ENCODE data around the gene TMEM212. TPM values are rescaled to one million over a fixed set of nuclear protein-coding genes. Genes with fewer than 3 reads are reported as not detected.

The TMEM212 gene
- total and polyA plus RNA-seq, 2 of the 13 experiments (the other 11 are each of a cell fraction or from before 2014, with no cell fraction given) = not detected

GRCh38 chr3:171806200-171807128 is 36.7 kb upstream of the TMEM212 start (continued):
- TF ChIP-seq, protein P1, sequence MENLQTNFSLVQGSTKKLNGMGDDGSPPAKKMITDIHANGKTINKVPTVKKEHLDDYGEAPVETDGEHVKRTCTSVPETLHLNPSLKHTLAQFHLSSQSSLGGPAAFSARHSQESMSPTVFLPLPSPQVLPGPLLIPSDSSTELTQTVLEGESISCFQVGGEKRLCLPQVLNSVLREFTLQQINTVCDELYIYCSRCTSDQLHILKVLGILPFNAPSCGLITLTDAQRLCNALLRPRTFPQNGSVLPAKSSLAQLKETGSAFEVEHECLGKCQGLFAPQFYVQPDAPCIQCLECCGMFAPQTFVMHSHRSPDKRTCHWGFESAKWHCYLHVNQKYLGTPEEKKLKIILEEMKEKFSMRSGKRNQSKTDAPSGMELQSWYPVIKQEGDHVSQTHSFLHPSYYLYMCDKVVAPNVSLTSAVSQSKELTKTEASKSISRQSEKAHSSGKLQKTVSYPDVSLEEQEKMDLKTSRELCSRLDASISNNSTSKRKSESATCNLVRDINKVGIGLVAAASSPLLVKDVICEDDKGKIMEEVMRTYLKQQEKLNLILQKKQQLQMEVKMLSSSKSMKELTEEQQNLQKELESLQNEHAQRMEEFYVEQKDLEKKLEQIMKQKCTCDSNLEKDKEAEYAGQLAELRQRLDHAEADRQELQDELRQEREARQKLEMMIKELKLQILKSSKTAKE (CRISPR knock-in tag; IDR thresholded peaks at IDR 0.05; ENCODE audit: borderline replicate concordance) = peak; percentile 90
- TF ChIP-seq AKAP8 (CRISPR knock-in tag; IDR thresholded peaks at IDR 0.05) (0 out of 2 replicates have a peak, but pooled peaks have one; percentile 8), CHD4 (IDR thresholded peaks at IDR 0.05; ENCODE audit: borderline replicate concordance, low read length) (no peak), KDM6A (CRISPR knock-in tag; IDR thresholded peaks at IDR 0.05; ENCODE audit: low read depth) (peak; percentile 51), BRF2 (CRISPR knock-in tag; IDR thresholded peaks at IDR 0.05) (no peak), ELF3 (CRISPR knock-in tag; IDR thresholded peaks at IDR 0.05) (peak; percentile 94; the same call in 1 of the 2 replicates), LRRFIP1 (CRISPR knock-in tag; conservative IDR thresholded peaks at IDR 0.05) (peak; percentile 70; the same call in 1 of the 2 replicates), ZNF691 (CRISPR knock-in tag; IDR thresholded peaks at IDR 0.05; ENCODE audit: borderline replicate concordance, low read depth) (no peak), GATA4 (IDR thresholded peaks at IDR 0.05; ENCODE audit: borderline replicate concordance, low read depth) (peak; percentile 96), ZNF280B (CRISPR knock-in tag; IDR thresholded peaks at IDR 0.05; ENCODE audit: borderline replicate concordance) (no peak), IRX3 (CRISPR knock-in tag; IDR thresholded peaks at IDR 0.05; ENCODE audit: borderline replicate concordance, low read depth) (no peak), ZNF644 (CRISPR knock-in tag; IDR thresholded peaks at IDR 0.05; ENCODE audit: low read depth) (no peak), PHB2 (IDR thresholded peaks at IDR 0.05; ENCODE audit: partially characterized antibody) (no peak), SPEN (CRISPR knock-in tag; IDR thresholded peaks at IDR 0.05; ENCODE audit: low read depth) (no peak), ZNF292 (CRISPR knock-in tag; IDR thresholded peaks at IDR 0.05; ENCODE audit: borderline replicate concordance, low read depth) (0 out of 2 replicates have a peak, but pooled peaks have one; percentile 25), GPN1 (CRISPR knock-in tag; IDR thresholded peaks at IDR 0.05; ENCODE audit: borderline replicate concordance) (no peak), ETV6 (CRISPR knock-in tag; conservative IDR thresholded peaks at IDR 0.05) (no peak; the same call in 1 of the 2 replicates)
- TF ChIP-seq, protein P2, sequence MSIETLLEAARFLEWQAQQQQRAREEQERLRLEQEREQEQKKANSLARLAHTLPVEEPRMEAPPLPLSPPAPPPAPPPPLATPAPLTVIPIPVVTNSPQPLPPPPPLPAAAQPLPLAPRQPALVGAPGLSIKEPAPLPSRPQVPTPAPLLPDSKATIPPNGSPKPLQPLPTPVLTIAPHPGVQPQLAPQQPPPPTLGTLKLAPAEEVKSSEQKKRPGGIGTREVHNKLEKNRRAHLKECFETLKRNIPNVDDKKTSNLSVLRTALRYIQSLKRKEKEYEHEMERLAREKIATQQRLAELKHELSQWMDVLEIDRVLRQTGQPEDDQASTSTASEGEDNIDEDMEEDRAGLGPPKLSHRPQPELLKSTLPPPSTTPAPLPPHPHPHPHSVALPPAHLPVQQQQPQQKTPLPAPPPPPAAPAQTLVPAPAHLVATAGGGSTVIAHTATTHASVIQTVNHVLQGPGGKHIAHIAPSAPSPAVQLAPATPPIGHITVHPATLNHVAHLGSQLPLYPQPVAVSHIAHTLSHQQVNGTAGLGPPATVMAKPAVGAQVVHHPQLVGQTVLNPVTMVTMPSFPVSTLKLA (IDR thresholded peaks at IDR 0.05) = no peak

Measured in HepG2 (cell line).